CD14-positive monocyte (primary cell): ENCODE data around the gene PITRM1. TPM values are rescaled to one million over a fixed set of nuclear protein-coding genes. Genes with fewer than 3 reads are reported as not detected.

Experiments used
- DNase-seq, 3 donors: peaks; one replicate each; pipeline ENCODE4 v3.0.0-alpha.2; 2011 to 2022
- H2AFZ ChIP-seq: 2 replicates; pipeline ENCODE4 v1.6.0; 2012; ENCODE audit warnings: mild to moderate bottlenecking, low read depth, low read length, inconsistent platforms; ENCODE audit not compliant: insufficient read depth, poor library complexity, severe bottlenecking
- H3K27ac ChIP-seq, 2 donors: 1 replicate in 1 of 2; 2 replicates in 1 of 2; pipeline ENCODE4 v1.5.1; 2012 to 2013; ENCODE audit warnings: low read length in 2 of 2, control low read depth in 1 of 2, inconsistent platforms in 1 of 2, low read depth in 1 of 2, mild to moderate bottlenecking in 1 of 2
- H3K27me3 ChIP-seq, 2 donors: one replicate each; pipeline versions ENCODE4 v1.6.0 to v1.6.1; 2011 to 2013; ENCODE audit warnings: low read length in 2 of 2; ENCODE audit not compliant: control insufficient read depth in 2 of 2, insufficient read depth in 2 of 2
- H3K36me3 ChIP-seq, 2 donors: replicated peaks in 1 of 2; 1 replicate in 1 of 2; 2 replicates in 1 of 2; pipeline versions ENCODE4 v1.5.1 to v1.6.1; 2012 to 2013; ENCODE audit warnings: low read length in 2 of 2, control low read depth in 1 of 2, inconsistent platforms in 1 of 2, mild to moderate bottlenecking in 1 of 2; ENCODE audit not compliant: insufficient read depth in 2 of 2, control insufficient read depth in 1 of 2
- H3K4me1 ChIP-seq, 2 donors: 1 replicate in 1 of 2; 2 replicates in 1 of 2; pipeline versions ENCODE4 v1.5.1 to v1.6.1; 2012 to 2013; ENCODE audit warnings: low read length in 2 of 2, control low read depth in 1 of 2, inconsistent platforms in 1 of 2, mild to moderate bottlenecking in 1 of 2, moderate library complexity in 1 of 2; ENCODE audit not compliant: insufficient read depth in 2 of 2, control insufficient read depth in 1 of 2
- H3K4me2 ChIP-seq: replicated peaks from 2 replicates; pipeline ENCODE3; 2012; ENCODE audit warnings: low read length, moderate library complexity, mild to moderate bottlenecking; ENCODE audit not compliant: poor library complexity, severe bottlenecking; ENCODE audit errors: extremely low read depth
- H3K4me3 ChIP-seq, 3 experiments: fragments of 200-600 bp in 1 of 3; sonication (generic) in 1 of 3; replicated peaks in 1 of 3; 1 replicate in 2 of 3; 2 replicates in 1 of 3; pipeline ENCODE4 v1.5.1; 2011 to 2013; ENCODE audit warnings: low read length in 3 of 3, mild to moderate bottlenecking in 3 of 3, control low read depth in 2 of 3, low read depth in 2 of 3, inconsistent platforms in 1 of 3, moderate library complexity in 1 of 3
- H3K79me2 ChIP-seq: 2 replicates; pipeline ENCODE4 v1.6.0; 2012; ENCODE audit warnings: mild to moderate bottlenecking, control low read depth, inconsistent platforms, low read length, moderate library complexity; ENCODE audit not compliant: insufficient read depth
- H3K9ac ChIP-seq: 2 replicates; pipeline ENCODE4 v1.6.0; 2017; ENCODE audit warnings: low read length, mild to moderate bottlenecking; ENCODE audit not compliant: insufficient read depth, poor library complexity, severe bottlenecking
- H3K9me3 ChIP-seq, 2 donors: replicated peaks in 1 of 2; 1 replicate in 1 of 2; 2 replicates in 1 of 2; pipeline versions ENCODE4 v1.5.1 to v1.6.1; 2012 to 2013; ENCODE audit warnings: low read length in 2 of 2, control low read depth in 1 of 2; ENCODE audit not compliant: control insufficient read depth in 1 of 2, insufficient read depth in 1 of 2
- H4K20me1 ChIP-seq: 2 replicates; pipeline ENCODE4 v1.6.0; 2012; ENCODE audit warnings: mild to moderate bottlenecking, low read length, control low read depth, moderate library complexity; ENCODE audit not compliant: insufficient read depth
- H3K27ac Mint-ChIP-seq, 7 donors: one replicate each; pipeline ENCODE4 v1.8.0; 2020; ENCODE audit warnings: mild to moderate bottlenecking in 7 of 7, mixed read lengths in 7 of 7, moderate library complexity in 6 of 7, inconsistent platforms in 2 of 7
- H3K27me3 Mint-ChIP-seq, 3 donors: one replicate each; pipeline ENCODE4 v1.8.0; 2021 to 2022; ENCODE audit warnings: low read depth in 3 of 3, mild to moderate bottlenecking in 3 of 3, mixed read lengths in 3 of 3, moderate library complexity in 3 of 3, inconsistent platforms in 1 of 3
- H3K36me3 Mint-ChIP-seq, 2 donors: one replicate each; pipeline ENCODE4 v1.8.0; 2020; ENCODE audit warnings: mixed read lengths in 2 of 2, inconsistent platforms in 1 of 2, mild to moderate bottlenecking in 1 of 2
- H3K4me1 Mint-ChIP-seq: one replicate; pipeline ENCODE4 v1.8.0; 2020; ENCODE audit warnings: mild to moderate bottlenecking, mixed read lengths
- H3K4me3 Mint-ChIP-seq, 2 donors: one replicate each; pipeline ENCODE4 v1.8.0; 2020; ENCODE audit warnings: mild to moderate bottlenecking in 2 of 2, mixed read lengths in 2 of 2, moderate library complexity in 1 of 2
- H3K9me3 Mint-ChIP-seq, 7 donors: one replicate each; pipeline ENCODE4 v1.8.0; 2020 to 2022; ENCODE audit warnings: mixed read lengths in 7 of 7, mild to moderate bottlenecking in 6 of 7, moderate library complexity in 6 of 7, inconsistent platforms in 2 of 7
- CTCF ChIP-seq: fragments of 200-600 bp; IDR thresholded peaks from one replicate; pipeline ENCODE4 v1.8.0; 2022; ENCODE audit warnings: antibody characterized with exemption, mild to moderate bottlenecking
- WGBS: methylation state at CpG from one replicate; pipeline ENCODE4 v1.1.5; 2013; ENCODE audit warnings: missing lambda C conversion rate; ENCODE audit not compliant: insufficient coverage; 5-methylcytosine and 5-hydroxymethylcytosine counted together
- intact Hi-C, 2 donors: fragments of 100-400 bp; cut with micrococcal nuclease; formaldehyde crosslinking; loops; one replicate each; pipeline versions ENCODE4 v1.15.0 to v1.15.1; 2023
- polyA plus RNA-seq, 3 donors: library from polyadenylated mRNA; depleted of rRNA in 1 of 3; unstranded in 2 of 3; stranded (reverse) in 1 of 3; fragments of 300-500 nt in 2 of 3; fragments of >200 nt in 1 of 3; fragmentation: Illumina TruSeq in 2 of 3; gene quantifications; 1 replicate in 2 of 3; 2 replicates in 1 of 3; pipeline ENCODE4 v1.2.3, GENCODE V29; 2012 to 2021

Gene PITRM1
- polyA plus RNA-seq, 3 donors: 15.3 to 45.7 (median 23.2) TPM

GRCh38 chr10:3090388-3090787 is 82.2 kb downstream of the PITRM1 start:
- peaks cover 0 to 3% (median 0%) of the 10 kb centered on the region in 3 donors for H3K27me3 Mint-ChIP-seq
- Histone ChIP-seq H4K20me1 (no peaks in the 10 kb centered on the region), H3K9ac (no peak overlapping the region), H3K36me3 (peaks cover 0 to 3% of the 10 kb centered on the region in 2 donors), H3K9me3 (no peaks in the 10 kb centered on the region), H3K4me3 (no peak overlapping the region), H3K79me2 (peaks cover 22% of the 10 kb centered on the region), H3K27me3 (no peaks in the 10 kb centered on the region), H3K4me1 (peaks cover 25 to 46% of the 10 kb centered on the region in 2 donors), H3K27ac (no peak overlapping the region), H3K4me2 (no peak overlapping the region), H2AFZ (no peak overlapping the region)
- H3K27ac Mint-ChIP-seq: no peak overlapping the region
- DNase-seq: no peak
- TF ChIP-seq CTCF: no peak
- peaks cover 18 to 34% of the 10 kb centered on the region in 2 donors for H3K36me3 Mint-ChIP-seq
- peaks cover 2 to 10% (median 4%) of the 10 kb centered on the region in 7 donors for H3K9me3 Mint-ChIP-seq
- no peak overlapping the region for H3K4me3 Mint-ChIP-seq
- intact Hi-C loops: no loop called here
- peaks cover 31% of the 10 kb centered on the region for H3K4me1 Mint-ChIP-seq
- WGBS: 100% methylated on average over 4 of the region's 12 CpGs

Other genes with a start within 250 kb of the PITRM1 start
- gene PFKP, start 105.2 kb downstream of the PITRM1 start, polyA plus RNA-seq: 10 to 100 TPM in 1 of 3 donors, 1 to 10 TPM in 2; 6.5 to 14.2 (median 8.1) TPM